ENCODE data around the gene SLC46A2.

- TF ChIP-seq JUND (IDR thresholded peaks at IDR 0.05) (no peak), FOXA1 (IDR thresholded peaks at IDR 0.05) (no peak), ZBTB33 (IDR thresholded peaks at IDR 0.05) (no peak), RAD21 (IDR thresholded peaks at IDR 0.05) (no peak), MAX (IDR thresholded peaks at IDR 0.05) (no peak), HNF4G (IDR thresholded peaks at IDR 0.05) (no peak), TAF1 (conservative IDR thresholded peaks at IDR 0.05) (no peak), SP1 (IDR thresholded peaks at IDR 0.05) (no peak)
- TF ChIP-seq, protein P1, sequence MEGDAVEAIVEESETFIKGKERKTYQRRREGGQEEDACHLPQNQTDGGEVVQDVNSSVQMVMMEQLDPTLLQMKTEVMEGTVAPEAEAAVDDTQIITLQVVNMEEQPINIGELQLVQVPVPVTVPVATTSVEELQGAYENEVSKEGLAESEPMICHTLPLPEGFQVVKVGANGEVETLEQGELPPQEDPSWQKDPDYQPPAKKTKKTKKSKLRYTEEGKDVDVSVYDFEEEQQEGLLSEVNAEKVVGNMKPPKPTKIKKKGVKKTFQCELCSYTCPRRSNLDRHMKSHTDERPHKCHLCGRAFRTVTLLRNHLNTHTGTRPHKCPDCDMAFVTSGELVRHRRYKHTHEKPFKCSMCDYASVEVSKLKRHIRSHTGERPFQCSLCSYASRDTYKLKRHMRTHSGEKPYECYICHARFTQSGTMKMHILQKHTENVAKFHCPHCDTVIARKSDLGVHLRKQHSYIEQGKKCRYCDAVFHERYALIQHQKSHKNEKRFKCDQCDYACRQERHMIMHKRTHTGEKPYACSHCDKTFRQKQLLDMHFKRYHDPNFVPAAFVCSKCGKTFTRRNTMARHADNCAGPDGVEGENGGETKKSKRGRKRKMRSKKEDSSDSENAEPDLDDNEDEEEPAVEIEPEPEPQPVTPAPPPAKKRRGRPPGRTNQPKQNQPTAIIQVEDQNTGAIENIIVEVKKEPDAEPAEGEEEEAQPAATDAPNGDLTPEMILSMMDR (IDR thresholded peaks at IDR 0.05; ENCODE audit: low read depth, low read length, missing input control) = no peak
- TF ChIP-seq, protein P2, sequence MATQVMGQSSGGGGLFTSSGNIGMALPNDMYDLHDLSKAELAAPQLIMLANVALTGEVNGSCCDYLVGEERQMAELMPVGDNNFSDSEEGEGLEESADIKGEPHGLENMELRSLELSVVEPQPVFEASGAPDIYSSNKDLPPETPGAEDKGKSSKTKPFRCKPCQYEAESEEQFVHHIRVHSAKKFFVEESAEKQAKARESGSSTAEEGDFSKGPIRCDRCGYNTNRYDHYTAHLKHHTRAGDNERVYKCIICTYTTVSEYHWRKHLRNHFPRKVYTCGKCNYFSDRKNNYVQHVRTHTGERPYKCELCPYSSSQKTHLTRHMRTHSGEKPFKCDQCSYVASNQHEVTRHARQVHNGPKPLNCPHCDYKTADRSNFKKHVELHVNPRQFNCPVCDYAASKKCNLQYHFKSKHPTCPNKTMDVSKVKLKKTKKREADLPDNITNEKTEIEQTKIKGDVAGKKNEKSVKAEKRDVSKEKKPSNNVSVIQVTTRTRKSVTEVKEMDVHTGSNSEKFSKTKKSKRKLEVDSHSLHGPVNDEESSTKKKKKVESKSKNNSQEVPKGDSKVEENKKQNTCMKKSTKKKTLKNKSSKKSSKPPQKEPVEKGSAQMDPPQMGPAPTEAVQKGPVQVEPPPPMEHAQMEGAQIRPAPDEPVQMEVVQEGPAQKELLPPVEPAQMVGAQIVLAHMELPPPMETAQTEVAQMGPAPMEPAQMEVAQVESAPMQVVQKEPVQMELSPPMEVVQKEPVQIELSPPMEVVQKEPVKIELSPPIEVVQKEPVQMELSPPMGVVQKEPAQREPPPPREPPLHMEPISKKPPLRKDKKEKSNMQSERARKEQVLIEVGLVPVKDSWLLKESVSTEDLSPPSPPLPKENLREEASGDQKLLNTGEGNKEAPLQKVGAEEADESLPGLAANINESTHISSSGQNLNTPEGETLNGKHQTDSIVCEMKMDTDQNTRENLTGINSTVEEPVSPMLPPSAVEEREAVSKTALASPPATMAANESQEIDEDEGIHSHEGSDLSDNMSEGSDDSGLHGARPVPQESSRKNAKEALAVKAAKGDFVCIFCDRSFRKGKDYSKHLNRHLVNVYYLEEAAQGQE (IDR thresholded peaks at IDR 0.05) = no peak
- TF ChIP-seq, protein P3, sequence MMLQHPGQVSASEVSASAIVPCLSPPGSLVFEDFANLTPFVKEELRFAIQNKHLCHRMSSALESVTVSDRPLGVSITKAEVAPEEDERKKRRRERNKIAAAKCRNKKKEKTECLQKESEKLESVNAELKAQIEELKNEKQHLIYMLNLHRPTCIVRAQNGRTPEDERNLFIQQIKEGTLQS (IDR thresholded peaks at IDR 0.05) = no peak
Measured at GRCh38 chr9:112905084-112905483, 14.4 kb upstream of the SLC46A2 start.
